ENCODE data around the gene LRIT1.

Gene LRIT1

GRCh38 chr10:84257343-84258020, 16.1 kb upstream of the LRIT1 start:
- TF ChIP-seq EZH2 (IDR thresholded peaks at IDR 0.05): no peak
- no peak for TF ChIP-seq POLR2AphosphoS5 (IDR thresholded peaks at IDR 0.05; ENCODE audit: borderline replicate concordance, low read depth, low read length)
- no peak for TF ChIP-seq FOXP2 (optimal IDR thresholded peaks at IDR 0.05; ENCODE audit: control extremely low read depth, extremely low read length, insufficient read depth)
- no peak for DNase-seq (ENCODE audit: low read depth, low spot score)
- Histone ChIP-seq H3K36me3 (ENCODE audit: insufficient read depth, low read length) (no peaks in the 10 kb centered on the region), H3K9ac (ENCODE audit: insufficient read length) (no peak overlapping the region), H3K27ac (no peak overlapping the region), H3K4me3 (no peak overlapping the region), H3K9me3 (ENCODE audit: low read depth, low read length) (no peaks in the 10 kb centered on the region)

- Histone ChIP-seq H3K27ac (no peak overlapping the region), H3K9me3 (ENCODE audit: low read depth, low read length) (no peaks in the 10 kb centered on the region), H3K36me3 (ENCODE audit: insufficient read depth, low read length) (no peaks in the 10 kb centered on the region), H3K4me3 (no peak overlapping the region), H3K9ac (ENCODE audit: insufficient read length) (no peak overlapping the region)
- no peak for DNase-seq (ENCODE audit: low read depth, low spot score)
- TF ChIP-seq POLR2AphosphoS5 (IDR thresholded peaks at IDR 0.05; ENCODE audit: borderline replicate concordance, low read depth, low read length) (no peak), FOXP2 (optimal IDR thresholded peaks at IDR 0.05; ENCODE audit: control extremely low read depth, extremely low read length, insufficient read depth) (no peak), EZH2 (IDR thresholded peaks at IDR 0.05) (no peak)
These were observed 15.4 kb upstream of the LRIT1 start for GRCh38 chr10:84256510-84257342.

GRCh38 chr10:84254552-84255478, 13.5 kb upstream of the LRIT1 start:
- Histone ChIP-seq H3K9ac (ENCODE audit: insufficient read length) (no peak overlapping the region), H3K36me3 (ENCODE audit: insufficient read depth, low read length) (no peaks in the 10 kb centered on the region), H3K9me3 (ENCODE audit: low read depth, low read length) (no peaks in the 10 kb centered on the region), H3K27ac (no peak overlapping the region), H3K4me3 (no peak overlapping the region)
- no peak for TF ChIP-seq EZH2 (IDR thresholded peaks at IDR 0.05)
- TF ChIP-seq FOXP2 (optimal IDR thresholded peaks at IDR 0.05; ENCODE audit: control extremely low read depth, extremely low read length, insufficient read depth): no peak
- TF ChIP-seq POLR2AphosphoS5 (IDR thresholded peaks at IDR 0.05; ENCODE audit: borderline replicate concordance, low read depth, low read length): no peak
- DNase-seq (ENCODE audit: low read depth, low spot score): no peak

DNA sequence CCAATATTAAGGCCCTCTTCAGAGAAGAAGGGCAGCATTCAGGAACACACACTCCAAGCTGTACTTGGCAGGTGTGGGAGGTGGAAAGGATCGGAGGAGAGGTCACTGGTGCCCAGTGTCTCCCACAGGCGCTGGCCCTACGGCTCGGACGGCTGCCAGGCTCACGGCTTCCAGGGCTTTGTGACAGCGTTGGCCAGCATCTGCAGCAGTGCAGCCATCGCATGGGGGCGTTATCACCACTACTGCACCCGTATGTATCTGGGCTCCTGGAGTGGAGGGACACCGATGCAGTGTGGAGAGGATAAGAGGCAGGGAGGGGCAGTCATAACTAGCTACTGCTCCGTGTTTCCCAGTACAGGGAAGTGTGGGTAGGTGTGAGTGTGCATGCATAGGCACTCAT, 7.4 kb upstream of the LRIT1 start:
- no peaks in the 10 kb centered on the region for H3K36me3 ChIP-seq (ENCODE audit: insufficient read depth, low read length)

GRCh38 chr10:84247496-84247895, 6.2 kb upstream of the LRIT1 start:
- H3K4me3 ChIP-seq: no peak overlapping the region
- no peak for DNase-seq (ENCODE audit: low read depth, low spot score)
- H3K36me3 ChIP-seq (ENCODE audit: insufficient read depth, low read length): no peaks in the 10 kb centered on the region
- H3K9ac ChIP-seq (ENCODE audit: insufficient read length): no peak overlapping the region
- H3K27ac ChIP-seq: no peak overlapping the region
- TF ChIP-seq POLR2AphosphoS5 (IDR thresholded peaks at IDR 0.05; ENCODE audit: borderline replicate concordance, low read depth, low read length) (no peak), EZH2 (IDR thresholded peaks at IDR 0.05) (no peak), FOXP2 (optimal IDR thresholded peaks at IDR 0.05; ENCODE audit: control extremely low read depth, extremely low read length, insufficient read depth) (no peak)
- no peaks in the 10 kb centered on the region for H3K9me3 ChIP-seq (ENCODE audit: low read depth, low read length)

More for the DNA sequence above, 7.4 kb upstream of the LRIT1 start:
- H3K27ac ChIP-seq: no peak overlapping the region
- no peak for TF ChIP-seq POLR2AphosphoS5 (IDR thresholded peaks at IDR 0.05; ENCODE audit: borderline replicate concordance, low read depth, low read length)
- TF ChIP-seq FOXP2 (optimal IDR thresholded peaks at IDR 0.05; ENCODE audit: control extremely low read depth, extremely low read length, insufficient read depth): no peak
- TF ChIP-seq EZH2 (IDR thresholded peaks at IDR 0.05): no peak
- no peak overlapping the region for H3K4me3 ChIP-seq
- no peak for DNase-seq (ENCODE audit: low read depth, low spot score)
- H3K9me3 ChIP-seq (ENCODE audit: low read depth, low read length): no peaks in the 10 kb centered on the region
- H3K9ac ChIP-seq (ENCODE audit: insufficient read length): no peak overlapping the region

- no peaks in the 10 kb centered on the region for H3K36me3 ChIP-seq (ENCODE audit: insufficient read depth, low read length)
- no peaks in the 10 kb centered on the region for H3K9me3 ChIP-seq (ENCODE audit: low read depth, low read length)
- no peak for TF ChIP-seq EZH2 (IDR thresholded peaks at IDR 0.05)
- no peak for TF ChIP-seq POLR2AphosphoS5 (IDR thresholded peaks at IDR 0.05; ENCODE audit: borderline replicate concordance, low read depth, low read length)
- no peak for TF ChIP-seq FOXP2 (optimal IDR thresholded peaks at IDR 0.05; ENCODE audit: control extremely low read depth, extremely low read length, insufficient read depth)
- no peak within 1 kb of the TSS for H3K27ac ChIP-seq
- no peak within 1 kb of the TSS for H3K4me3 ChIP-seq
- H3K9ac ChIP-seq (ENCODE audit: insufficient read length): no peak within 1 kb of the TSS
- DNase-seq (ENCODE audit: low read depth, low spot score): no peak
These were observed 3.4 kb upstream of the LRIT1 start, which contains the start of gene RGR for GRCh38 chr10:84244651-84245270. TSS of gene RGR (plus strand) at chr10:84245053. CDS start at chr10:84245091, 38 bp downstream.

- no peak overlapping the region for H3K27ac ChIP-seq
- H3K9ac ChIP-seq (ENCODE audit: insufficient read length): no peak overlapping the region
- H3K9me3 ChIP-seq (ENCODE audit: low read depth, low read length): no peaks in the 10 kb centered on the region
- no peaks in the 10 kb centered on the region for H3K36me3 ChIP-seq (ENCODE audit: insufficient read depth, low read length)
- DNase-seq (ENCODE audit: low read depth, low spot score): no peak
- no peak for TF ChIP-seq EZH2 (IDR thresholded peaks at IDR 0.05)
- no peak for TF ChIP-seq FOXP2 (optimal IDR thresholded peaks at IDR 0.05; ENCODE audit: control extremely low read depth, extremely low read length, insufficient read depth)
- TF ChIP-seq POLR2AphosphoS5 (IDR thresholded peaks at IDR 0.05; ENCODE audit: borderline replicate concordance, low read depth, low read length): no peak
- H3K4me3 ChIP-seq: no peak overlapping the region
These were observed 2.4 kb upstream of the LRIT1 start for GRCh38 chr10:84243759-84244158.

All from SK-N-MC (cell line).